Measurements from ENCODE around the gene ANKRA2. TPM values are rescaled to one million over a fixed set of nuclear protein-coding genes. Genes with fewer than 3 reads are reported as not detected.

The ANKRA2 gene
- total and polyA plus RNA-seq, 8 donors: 6.9 to 20.4 (median 10.3) TPM

DNA sequence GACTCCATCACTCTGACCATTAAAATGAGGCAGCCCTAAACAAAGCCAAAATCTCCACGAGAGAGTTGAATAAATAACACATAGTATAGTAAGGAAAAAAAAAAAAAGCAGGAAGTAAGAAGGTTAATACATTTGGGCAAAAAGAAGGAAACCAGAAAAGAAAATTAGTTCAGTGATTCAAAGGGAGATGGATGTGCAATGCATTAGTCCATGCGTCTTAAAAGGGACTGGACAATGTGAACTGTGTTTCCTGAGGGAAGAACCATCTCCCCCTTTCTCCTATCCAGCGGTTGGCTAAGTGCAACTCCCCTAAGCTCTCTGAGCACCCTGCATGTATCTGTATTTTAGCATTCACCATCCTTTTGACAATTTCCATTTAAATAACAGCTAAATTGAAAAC lies 1.4 kb downstream of the ANKRA2 start:
- no peak for DNase-seq
- H3K27ac ChIP-seq: no peak overlapping the region
- H3K36me3 ChIP-seq: peaks cover 0 to 16% (median 9%) of the 10 kb centered on the region in 3 donors
- H3K9me3 ChIP-seq: no peaks in the 10 kb centered on the region
- FAIRE-seq: no peak
- peaks cover 11 to 29% (median 15%) of the 10 kb centered on the region in 3 donors for H3K4me1 ChIP-seq
- no peak for ATAC-seq
- TF ChIP-seq, protein P1, sequence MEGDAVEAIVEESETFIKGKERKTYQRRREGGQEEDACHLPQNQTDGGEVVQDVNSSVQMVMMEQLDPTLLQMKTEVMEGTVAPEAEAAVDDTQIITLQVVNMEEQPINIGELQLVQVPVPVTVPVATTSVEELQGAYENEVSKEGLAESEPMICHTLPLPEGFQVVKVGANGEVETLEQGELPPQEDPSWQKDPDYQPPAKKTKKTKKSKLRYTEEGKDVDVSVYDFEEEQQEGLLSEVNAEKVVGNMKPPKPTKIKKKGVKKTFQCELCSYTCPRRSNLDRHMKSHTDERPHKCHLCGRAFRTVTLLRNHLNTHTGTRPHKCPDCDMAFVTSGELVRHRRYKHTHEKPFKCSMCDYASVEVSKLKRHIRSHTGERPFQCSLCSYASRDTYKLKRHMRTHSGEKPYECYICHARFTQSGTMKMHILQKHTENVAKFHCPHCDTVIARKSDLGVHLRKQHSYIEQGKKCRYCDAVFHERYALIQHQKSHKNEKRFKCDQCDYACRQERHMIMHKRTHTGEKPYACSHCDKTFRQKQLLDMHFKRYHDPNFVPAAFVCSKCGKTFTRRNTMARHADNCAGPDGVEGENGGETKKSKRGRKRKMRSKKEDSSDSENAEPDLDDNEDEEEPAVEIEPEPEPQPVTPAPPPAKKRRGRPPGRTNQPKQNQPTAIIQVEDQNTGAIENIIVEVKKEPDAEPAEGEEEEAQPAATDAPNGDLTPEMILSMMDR (IDR thresholded peaks at IDR 0.05): no peak
- peak overlapping the region; percentile 76 to 87 (median 83) for H3K4me3 ChIP-seq
- intact Hi-C loops (cut with DNase I): no loop called here
- WGBS, 2 donors: 27% methylated on average over 3 of the region's 3 CpGs
- H3K27me3 ChIP-seq: no peaks in the 10 kb centered on the region

DNA sequence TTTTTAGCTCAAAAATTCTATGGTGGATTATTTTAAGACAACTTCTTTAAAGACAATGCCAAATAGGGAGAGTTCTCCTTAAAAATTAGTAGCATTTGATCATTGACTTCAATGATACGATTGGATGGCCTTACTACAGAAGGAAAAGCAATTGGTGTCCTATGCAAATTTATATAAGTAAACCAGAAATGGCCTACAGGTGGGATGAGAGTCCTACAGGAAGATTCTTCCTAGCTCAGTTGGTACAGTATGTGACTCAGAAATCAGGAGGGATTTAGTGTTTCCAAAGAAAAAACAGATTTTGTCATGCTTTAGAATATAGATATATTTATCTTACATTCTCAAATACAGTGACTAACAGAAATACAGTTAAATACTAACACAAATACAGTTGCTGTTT lies 6.5 kb downstream of the ANKRA2 start:
- ATAC-seq: no peak
- 83 to 94% methylated on average over 1 of the region's 1 CpG for WGBS, 2 donors
- Histone ChIP-seq H3K27ac (no peak overlapping the region), H3K36me3 (peaks cover 0 to 47% (median 19%) of the 10 kb centered on the region in 3 donors), H3K4me1 (peaks cover 0 to 8% (median 7%) of the 10 kb centered on the region in 3 donors), H3K27me3 (no peaks in the 10 kb centered on the region), H3K4me3 (no peak overlapping the region), H3K9me3 (no peaks in the 10 kb centered on the region)
- DNase-seq: no peak
- FAIRE-seq: no peak
- intact Hi-C loops (cut with DNase I): no loop called here
- TF ChIP-seq, protein P1 (IDR thresholded peaks at IDR 0.05): no peak

DNA sequence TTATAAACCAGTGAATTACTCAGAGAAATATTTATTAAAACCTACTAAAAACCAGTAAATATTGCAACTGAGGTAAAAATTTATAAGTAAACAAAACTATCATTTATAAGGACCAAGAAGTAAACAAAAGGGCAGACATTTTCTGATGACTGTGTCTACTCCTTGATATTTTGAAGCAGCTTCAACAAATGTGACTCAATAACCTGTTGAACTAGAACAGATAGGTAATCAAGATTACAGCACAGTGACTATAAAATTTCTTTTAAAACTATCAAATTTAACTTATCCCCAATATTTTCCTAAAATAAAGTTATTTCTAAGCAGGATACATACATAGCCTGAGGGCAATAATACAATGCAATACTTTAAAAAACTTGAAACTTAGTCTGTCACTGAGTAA lies 12.8 kb downstream of the ANKRA2 start:
- FAIRE-seq (no peak), ATAC-seq (no peak), DNase-seq (no peak)
- Histone ChIP-seq H3K27me3 (no peaks in the 10 kb centered on the region), H3K27ac (no peak overlapping the region), H3K9me3 (no peaks in the 10 kb centered on the region), H3K4me3 (no peak overlapping the region), H3K36me3 (peaks cover 0 to 39% (median 16%) of the 10 kb centered on the region in 3 donors), H3K4me1 (no peaks in the 10 kb centered on the region)
- intact Hi-C loops (cut with DNase I): no loop called here
- TF ChIP-seq, protein P1 (IDR thresholded peaks at IDR 0.05): no peak

DNA sequence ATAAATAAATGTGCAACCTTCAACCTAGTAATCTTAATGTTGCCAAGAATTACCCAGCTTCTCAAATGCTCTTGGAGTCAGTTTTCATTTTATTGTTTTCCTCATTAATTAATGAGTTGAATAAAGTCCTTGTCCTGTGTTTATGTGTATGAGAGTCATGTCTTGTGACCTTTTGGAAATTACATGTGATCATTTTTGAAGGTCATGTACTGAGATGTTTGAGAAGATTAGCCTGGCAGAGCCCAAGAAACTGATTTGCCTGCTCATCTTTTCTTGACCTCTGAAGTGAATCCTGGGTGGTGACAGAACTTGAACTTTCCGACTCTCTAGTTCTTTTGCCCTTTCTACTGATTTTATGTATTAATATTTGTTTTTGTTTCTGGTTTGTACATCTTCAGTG lies 15.4 kb downstream of the ANKRA2 start:
- WGBS, 2 donors: 75% methylated on average over 1 of the region's 1 CpG
- DNase-seq (no peak), FAIRE-seq (no peak), ATAC-seq (no peak)
- Histone ChIP-seq H3K27ac (no peak overlapping the region), H3K4me1 (no peaks in the 10 kb centered on the region), H3K9me3 (no peaks in the 10 kb centered on the region), H3K36me3 (peaks cover 0 to 31% (median 9%) of the 10 kb centered on the region in 3 donors), H3K4me3 (no peak overlapping the region), H3K27me3 (no peaks in the 10 kb centered on the region)
- TF ChIP-seq, protein P1 (IDR thresholded peaks at IDR 0.05): no peak
- intact Hi-C loops (cut with DNase I): no loop called here

DNA sequence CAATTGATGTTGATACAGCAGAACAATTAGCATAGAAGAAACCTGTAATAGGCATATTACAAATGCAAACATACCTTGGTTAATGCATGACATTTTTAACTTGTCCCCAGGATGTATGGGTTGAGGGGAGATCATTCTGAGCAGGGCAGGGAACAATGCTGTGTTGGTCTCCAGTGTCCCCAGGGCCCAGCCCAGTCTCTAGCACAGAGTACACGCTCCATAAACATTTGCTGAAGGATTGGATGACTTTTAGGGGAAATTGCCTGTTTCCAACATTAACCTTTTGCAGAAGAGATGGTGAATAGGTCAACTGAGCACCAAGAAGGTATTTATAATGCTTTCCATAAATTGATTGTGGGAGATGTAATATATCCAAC lies 20.0 kb downstream of the ANKRA2 start:
- TF ChIP-seq, protein P1 (IDR thresholded peaks at IDR 0.05): no peak
- H3K9me3 ChIP-seq: no peaks in the 10 kb centered on the region
- ATAC-seq (no peak), FAIRE-seq (no peak), DNase-seq (no peak)
- H3K36me3 ChIP-seq: no peaks in the 10 kb centered on the region
- 86 to 100% methylated on average over 1 of the region's 1 CpG for WGBS, 2 donors
- peaks cover 0 to 4% (median 0%) of the 10 kb centered on the region in 3 donors for H3K4me1 ChIP-seq
- no peak overlapping the region for H3K27ac ChIP-seq
- H3K4me3 ChIP-seq: no peak overlapping the region
- intact Hi-C loops (cut with DNase I): no loop called here
- H3K27me3 ChIP-seq: no peaks in the 10 kb centered on the region

Data from pancreas (tissue), 10 donors.